ENCODE results near the gene ITPR1.

DNA sequence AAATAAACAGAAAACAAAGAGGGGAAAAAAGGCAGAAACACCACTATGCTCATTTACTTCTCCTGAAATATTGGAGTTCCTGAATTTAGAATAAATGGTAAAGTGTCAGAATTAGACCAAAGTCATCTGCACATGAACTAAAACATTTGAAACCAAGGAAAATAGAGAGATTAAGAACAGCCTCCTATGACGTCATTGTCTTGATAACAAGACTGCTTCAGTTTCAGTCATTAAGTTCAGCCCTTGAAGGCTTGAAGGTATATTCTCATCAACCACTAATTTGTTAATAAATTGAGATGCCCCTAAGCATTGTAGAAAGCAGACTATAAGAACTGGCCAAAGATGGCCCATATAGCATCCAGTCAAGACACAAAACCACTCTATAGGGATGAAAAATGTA is 28.6 kb upstream of the ITPR1 start:
- TF ChIP-seq ZNF8 (CRISPR knock-in tag; IDR thresholded peaks at IDR 0.05) (no peak), CREB5 (CRISPR knock-in tag; IDR thresholded peaks at IDR 0.05; ENCODE audit: low read depth) (no peak), TSHZ2 (CRISPR knock-in tag; IDR thresholded peaks at IDR 0.05) (no peak), ZFP30 (CRISPR knock-in tag; IDR thresholded peaks at IDR 0.05) (no peak), POU6F1 (CRISPR knock-in tag; IDR thresholded peaks at IDR 0.05; ENCODE audit: borderline replicate concordance, low read depth) (no peak), ZC3H10 (CRISPR knock-in tag; IDR thresholded peaks at IDR 0.05) (no peak), ZNF565 (CRISPR knock-in tag; conservative IDR thresholded peaks at IDR 0.05; ENCODE audit: low read depth) (no peak), ARNTL (CRISPR knock-in tag; IDR thresholded peaks at IDR 0.05; ENCODE audit: borderline replicate concordance, low read depth) (no peak), ISL1 (CRISPR knock-in tag; IDR thresholded peaks at IDR 0.05) (no peak), TOX (CRISPR knock-in tag; IDR thresholded peaks at IDR 0.05; ENCODE audit: borderline replicate concordance) (no peak), SNAI2 (CRISPR knock-in tag; IDR thresholded peaks at IDR 0.05) (no peak), RARB (CRISPR knock-in tag; IDR thresholded peaks at IDR 0.05) (no peak), CSDC2 (CRISPR knock-in tag; IDR thresholded peaks at IDR 0.05) (no peak)
- TF ChIP-seq, protein P1, sequence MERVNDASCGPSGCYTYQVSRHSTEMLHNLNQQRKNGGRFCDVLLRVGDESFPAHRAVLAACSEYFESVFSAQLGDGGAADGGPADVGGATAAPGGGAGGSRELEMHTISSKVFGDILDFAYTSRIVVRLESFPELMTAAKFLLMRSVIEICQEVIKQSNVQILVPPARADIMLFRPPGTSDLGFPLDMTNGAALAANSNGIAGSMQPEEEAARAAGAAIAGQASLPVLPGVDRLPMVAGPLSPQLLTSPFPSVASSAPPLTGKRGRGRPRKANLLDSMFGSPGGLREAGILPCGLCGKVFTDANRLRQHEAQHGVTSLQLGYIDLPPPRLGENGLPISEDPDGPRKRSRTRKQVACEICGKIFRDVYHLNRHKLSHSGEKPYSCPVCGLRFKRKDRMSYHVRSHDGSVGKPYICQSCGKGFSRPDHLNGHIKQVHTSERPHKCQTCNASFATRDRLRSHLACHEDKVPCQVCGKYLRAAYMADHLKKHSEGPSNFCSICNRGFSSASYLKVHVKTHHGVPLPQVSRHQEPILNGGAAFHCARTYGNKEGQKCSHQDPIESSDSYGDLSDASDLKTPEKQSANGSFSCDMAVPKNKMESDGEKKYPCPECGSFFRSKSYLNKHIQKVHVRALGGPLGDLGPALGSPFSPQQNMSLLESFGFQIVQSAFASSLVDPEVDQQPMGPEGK (CRISPR knock-in tag; IDR thresholded peaks at IDR 0.05; ENCODE audit: borderline replicate concordance): no peak

All from SK-N-SH treated with all-trans-retinoic acid at 6 μM for 48 hours (cell line).